H9 (cell line): ENCODE data around the gene OTX1. TPM values are rescaled to one million over a fixed set of nuclear protein-coding genes. Genes with fewer than 3 reads are reported as not detected.
A peak's percentile ranks its signal among the peaks of the same experiment; 100 is the strongest.

Experiments used
- DNase-seq: peaks from one replicate; pipeline ENCODE4 v3.0.0-alpha.2; 2017
- H2AFZ ChIP-seq: one replicate; pipeline ENCODE4 v1.6.1; 2013; ENCODE audit warnings: mild to moderate bottlenecking, low read length, control low read depth, moderate library complexity
- H2AK5ac ChIP-seq: 2 replicates; pipeline ENCODE4 v1.6.1; 2013; ENCODE audit warnings: low read length, control low read depth, mixed read lengths; ENCODE audit not compliant: insufficient read length
- H2BK120ac ChIP-seq: one replicate; pipeline ENCODE4 v1.6.1; 2013; ENCODE audit warnings: low read depth, mild to moderate bottlenecking, low read length, control low read depth, inconsistent platforms; ENCODE audit not compliant: poor library complexity, severe bottlenecking
- H2BK12ac ChIP-seq: 2 replicates; pipeline ENCODE4 v1.6.1; 2013; ENCODE audit warnings: low read length, control low read depth, mixed read lengths, low read depth; ENCODE audit not compliant: insufficient read length
- H2BK15ac ChIP-seq: 2 replicates; pipeline ENCODE4 v1.6.1; 2013; ENCODE audit warnings: low read depth, low read length, control low read depth
- H2BK20ac ChIP-seq: one replicate; pipeline ENCODE4 v1.6.1; 2013; ENCODE audit warnings: low read depth, mild to moderate bottlenecking, low read length, control low read depth, inconsistent platforms; ENCODE audit not compliant: poor library complexity, severe bottlenecking
- H2BK5ac ChIP-seq: 2 replicates; pipeline ENCODE4 v1.6.1; 2013; ENCODE audit warnings: low read length, control low read depth, mixed read lengths; ENCODE audit not compliant: insufficient read length
- H3K14ac ChIP-seq: 2 replicates; pipeline ENCODE4 v1.6.1; 2013; ENCODE audit warnings: low read length, control low read depth; ENCODE audit not compliant: insufficient read depth
- H3K18ac ChIP-seq: 2 replicates; pipeline ENCODE4 v1.6.1; 2013; ENCODE audit warnings: low read depth, mild to moderate bottlenecking, mixed read lengths, low read length, control low read depth; ENCODE audit not compliant: insufficient read length
- H3K23ac ChIP-seq: 2 replicates; pipeline ENCODE4 v1.6.1; 2013; ENCODE audit warnings: low read length, control low read depth, mixed read lengths, low read depth; ENCODE audit not compliant: insufficient read length
- H3K23me2 ChIP-seq: 2 replicates; pipeline ENCODE4 v1.6.1; 2013; ENCODE audit warnings: low read depth, mild to moderate bottlenecking, mixed read lengths, low read length, control low read depth; ENCODE audit not compliant: insufficient read length, poor library complexity, severe bottlenecking
- H3K27ac ChIP-seq: 2 replicates; pipeline ENCODE4 v1.5.1; 2013; ENCODE audit warnings: low read length, control low read depth, mixed read lengths, low read depth; ENCODE audit not compliant: insufficient read length
- H3K27me3 ChIP-seq: 2 replicates; pipeline ENCODE4 v1.6.1; 2013; ENCODE audit warnings: low read length, control low read depth, inconsistent platforms; ENCODE audit not compliant: insufficient read depth
- H3K4ac ChIP-seq: 2 replicates; pipeline ENCODE4 v1.6.1; 2013; ENCODE audit warnings: low read depth, mild to moderate bottlenecking, control low read depth, inconsistent platforms, low read length, moderate library complexity
- H3K4me1 ChIP-seq: 2 replicates; pipeline ENCODE4 v1.6.1; 2013; ENCODE audit warnings: low read length, control low read depth, inconsistent platforms; ENCODE audit not compliant: insufficient read depth
- H3K4me2 ChIP-seq: 2 replicates; pipeline ENCODE4 v1.6.1; 2013; ENCODE audit warnings: low read length, control low read depth, mixed read lengths; ENCODE audit not compliant: insufficient read length, insufficient read depth
- H3K56ac ChIP-seq: 2 replicates; pipeline ENCODE4 v1.6.1; 2013; ENCODE audit warnings: low read depth, mild to moderate bottlenecking, mixed read lengths, low read length, control low read depth; ENCODE audit not compliant: insufficient read length
- H3K79me1 ChIP-seq: 2 replicates; pipeline ENCODE4 v1.6.1; 2013; ENCODE audit warnings: low read depth, mild to moderate bottlenecking, moderate library complexity, low read length, control low read depth, inconsistent platforms; ENCODE audit not compliant: insufficient read depth, poor library complexity, severe bottlenecking
- H3K79me2 ChIP-seq: 2 replicates; pipeline ENCODE4 v1.6.1; 2013; ENCODE audit warnings: low read length, control low read depth, inconsistent platforms; ENCODE audit not compliant: insufficient read depth
- H3K9ac ChIP-seq: 2 replicates; pipeline ENCODE4 v1.6.1; 2013; ENCODE audit warnings: low read length, control low read depth, mixed read lengths; ENCODE audit not compliant: insufficient read length; ENCODE audit errors: extremely low read depth
- H3K9me3 ChIP-seq: one replicate; pipeline ENCODE4 v1.6.1; 2013; ENCODE audit warnings: low read depth, low read length, inconsistent platforms; ENCODE audit not compliant: control insufficient read depth
- H3T11ph ChIP-seq: one replicate; pipeline ENCODE4 v1.6.1; 2013; ENCODE audit warnings: mild to moderate bottlenecking, low read length, control low read depth, inconsistent platforms
- H4K20me1 ChIP-seq: one replicate; pipeline ENCODE4 v1.6.1; 2013; ENCODE audit not compliant: control insufficient read depth, insufficient read length, insufficient read depth
- H4K5ac ChIP-seq: 2 replicates; pipeline ENCODE4 v1.6.1; 2013; ENCODE audit warnings: low read depth, mild to moderate bottlenecking, mixed read lengths, low read length, control low read depth; ENCODE audit not compliant: insufficient read length
- H4K8ac ChIP-seq: replicated peaks from 2 replicates; pipeline ENCODE4 v1.6.1; 2013; ENCODE audit warnings: low read length, control low read depth, mixed read lengths, low read depth; ENCODE audit not compliant: insufficient read length
- H4K91ac ChIP-seq: 2 replicates; pipeline ENCODE4 v1.6.1; 2013; ENCODE audit warnings: low read depth, mild to moderate bottlenecking, moderate library complexity, mixed read lengths, low read length, control low read depth; ENCODE audit not compliant: insufficient read length
- H3K27ac Mint-ChIP-seq, 3 experiments: 2 replicates in 2 of 3; 3 replicates in 1 of 3; pipeline ENCODE4 v1.8.0; 2020 to 2021; ENCODE audit warnings: mixed read lengths in 3 of 3, mild to moderate bottlenecking in 1 of 3, moderate library complexity in 1 of 3
- H3K27me3 Mint-ChIP-seq: 2 replicates; pipeline ENCODE4 v1.8.0; 2021; ENCODE audit warnings: low read depth, mild to moderate bottlenecking, moderate library complexity, mixed read lengths
- H3K36me3 Mint-ChIP-seq, 3 experiments: 2 replicates in 2 of 3; 3 replicates in 1 of 3; pipeline ENCODE4 v1.8.0; 2020 to 2021; ENCODE audit warnings: low read depth in 3 of 3, mixed read lengths in 3 of 3; ENCODE audit not compliant: insufficient read depth in 1 of 3
- H3K4me1 Mint-ChIP-seq, 2 experiments: 2 replicates each; pipeline ENCODE4 v1.8.0; 2020; ENCODE audit warnings: mixed read lengths in 2 of 2
- H3K4me3 Mint-ChIP-seq, 2 experiments: 2 replicates in 1 of 2; 3 replicates in 1 of 2; pipeline ENCODE4 v1.8.0; 2020 to 2021; ENCODE audit warnings: mild to moderate bottlenecking in 2 of 2, mixed read lengths in 2 of 2, moderate library complexity in 1 of 2
- H3K9me3 Mint-ChIP-seq, 2 experiments: 2 replicates in 1 of 2; 3 replicates in 1 of 2; pipeline ENCODE4 v1.8.0; 2020; ENCODE audit warnings: mild to moderate bottlenecking in 2 of 2, mixed read lengths in 2 of 2, moderate library complexity in 1 of 2
- CTCF ChIP-seq: fragments of 200-600 bp; sonication (generic); conservative IDR thresholded peaks from 3 replicates; pipeline ENCODE4 v1.8.0; 2021; ENCODE audit warnings: antibody characterized with exemption, mild to moderate bottlenecking
- WGBS: extraction: QIAGEN DNeasy Blood & Tissue Kit; methylation state at CpG from one replicate; pipeline ENCODE4 v1.1.7; 2013; ENCODE audit warnings: missing lambda C conversion rate, low lambda C conversion rate, mixed read lengths; ENCODE audit not compliant: insufficient read length; ENCODE audit errors: extremely low coverage; 5-methylcytosine and 5-hydroxymethylcytosine counted together
- total RNA-seq: library from RNA; stranded (reverse); gene quantifications from 2 replicates; pipeline ENCODE4 v1.2.1, GENCODE V29; 2021

The OTX1 gene
- total RNA-seq, 1 experiment from 2014 or later = 0.13 TPM

DNA sequence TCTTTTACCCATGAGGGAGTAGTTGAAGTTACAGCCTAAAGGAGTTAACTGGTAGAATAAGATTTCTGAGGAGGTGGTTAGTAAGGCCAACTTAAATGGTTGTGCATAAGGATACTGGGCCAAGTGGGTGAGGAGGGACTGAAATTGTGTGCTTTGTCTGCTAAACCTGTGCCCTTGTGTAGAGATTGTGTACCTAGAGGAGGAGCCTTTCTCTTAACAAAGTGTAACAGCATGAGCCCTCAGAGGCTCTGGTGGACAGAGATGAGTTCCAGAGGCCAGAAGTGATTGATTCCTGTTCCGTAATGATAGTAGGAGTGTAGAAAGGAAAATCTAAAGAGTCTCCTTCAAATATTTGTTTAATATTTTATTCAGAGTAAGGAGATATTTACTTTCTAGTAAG, 42.9 kb downstream of the OTX1 start:
- no peak overlapping the region for H3K4me3 Mint-ChIP-seq
- H3K4me2 ChIP-seq = no peak overlapping the region

More for the DNA sequence above, 42.9 kb downstream of the OTX1 start:
- no peak overlapping the region for H3K14ac ChIP-seq
- H3T11ph ChIP-seq = no peak overlapping the region
- Mint-ChIP-seq H3K4me1 (peaks cover 4 to 8% of the 10 kb centered on the region in 2 experiments), H3K9me3 (peaks cover 2 to 4% of the 10 kb centered on the region in 2 experiments; a peak in 3 of 5 replicates), H3K27me3 (peaks cover 2% of the 10 kb centered on the region; the same call in 1 of the 2 replicates), H3K36me3 (no peaks in the 10 kb centered on the region; a peak in 1 of 7 replicates), H3K27ac (0 out of 7 replicates have a peak overlapping the region, but pooled peaks of 1 of the 3 experiments have one; percentile 71)
- H4K5ac ChIP-seq = no peak overlapping the region
- H2BK5ac ChIP-seq = no peak overlapping the region
- no peak overlapping the region for H2AK5ac ChIP-seq
- H2BK15ac ChIP-seq = no peak overlapping the region
- H3K9ac ChIP-seq = no peak overlapping the region
- H3K23me2 ChIP-seq = no peaks in the 10 kb centered on the region
- H3K23ac ChIP-seq = no peak overlapping the region
- no peak overlapping the region for H3K27ac ChIP-seq
- H2AFZ ChIP-seq = no peak overlapping the region
- no peak overlapping the region for H3K4ac ChIP-seq
- no peaks in the 10 kb centered on the region for H4K20me1 ChIP-seq
- no peak overlapping the region for H2BK120ac ChIP-seq
- DNase-seq = no peak
- no peak overlapping the region for H3K18ac ChIP-seq
- no peaks in the 10 kb centered on the region for H3K27me3 ChIP-seq
- no peak overlapping the region for H3K56ac ChIP-seq
- no peaks in the 10 kb centered on the region for H3K4me1 ChIP-seq
- H2BK12ac ChIP-seq = no peak overlapping the region
- no peaks in the 10 kb centered on the region for H3K9me3 ChIP-seq
- no peak overlapping the region for H4K91ac ChIP-seq
- H3K79me1 ChIP-seq = no peaks in the 10 kb centered on the region
- WGBS = no CpG with 5 or more reads among the region's 1 CpG
- no peaks in the 10 kb centered on the region for H3K79me2 ChIP-seq
- H2BK20ac ChIP-seq = no peak overlapping the region
- no peak for TF ChIP-seq CTCF
- H4K8ac ChIP-seq = no peak overlapping the region
